VCaP (cell line): ENCODE measurements around the gene AR.
A peak's percentile ranks its signal among the peaks of the same experiment; 100 is the strongest.

Experiments
- H3K27ac ChIP-seq: fragments of 450-650 bp; 2 replicates; pipeline ENCODE4 v1.5.1; 2017
- CTCF ChIP-seq: fragments of 450-650 bp; conservative IDR thresholded peaks from 2 replicates; pipeline ENCODE4 v1.5.1; 2017; ENCODE audit warnings: mild to moderate bottlenecking, moderate library complexity

AR gene

GRCh38 chrX:67546496-67547423, 2.9 kb downstream of the AR start:
- H3K27ac ChIP-seq = peak overlapping the region; percentile 78
- no peak for TF ChIP-seq CTCF

- no peak overlapping the region for H3K27ac ChIP-seq
- no peak for TF ChIP-seq CTCF
Observed at GRCh38 chrX:67555578-67556203, 11.9 kb downstream of the AR start.

GRCh38 chrX:67558267-67558666, 14.4 kb downstream of the AR start:
- H3K27ac ChIP-seq = no peak overlapping the region
- no peak for TF ChIP-seq CTCF

GRCh38 chrX:67563469-67564448, 19.9 kb downstream of the AR start:
- no peak for TF ChIP-seq CTCF
- no peak overlapping the region for H3K27ac ChIP-seq

GRCh38 chrX:67564475-67564874, 20.7 kb downstream of the AR start:
- no peak overlapping the region for H3K27ac ChIP-seq
- no peak for TF ChIP-seq CTCF

- no peak overlapping the region; the same call in 1 of the 2 replicates for H3K27ac ChIP-seq
- TF ChIP-seq CTCF = no peak
Observed at GRCh38 chrX:67568769-67569168, 24.9 kb downstream of the AR start.
